ENCODE results near the gene NAA15. TPM values are rescaled to one million over a fixed set of nuclear protein-coding genes. Genes with fewer than 3 reads are reported as not detected.
"Not testable (repeated sequence)": the region's sequence is repeated elsewhere in the genome, so short reads cannot be mapped to it uniquely, and the experiment has no call there.

Gene NAA15
- total RNA-seq, 1 donor from 2014 or later = 33.1 TPM

DNA sequence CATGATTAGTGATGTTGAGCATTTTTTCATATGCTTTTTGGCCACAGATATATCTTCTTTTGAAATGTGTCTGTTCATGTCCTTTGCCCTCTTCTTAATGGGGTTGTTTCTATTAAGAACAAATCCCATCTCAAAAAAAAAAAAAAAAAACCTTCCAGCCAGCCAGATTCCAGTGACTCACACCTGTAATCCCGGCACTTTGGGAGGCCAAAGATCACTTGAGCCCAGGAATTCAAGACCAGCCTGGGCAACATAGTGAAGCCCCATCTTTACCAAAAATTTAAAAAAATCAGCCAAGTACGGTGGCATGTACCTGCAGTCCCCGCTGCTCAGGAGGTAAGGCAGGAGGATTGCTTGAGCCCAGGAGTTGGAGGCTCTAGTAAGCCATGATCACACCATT, 157.7 kb downstream of the NAA15 start:
- Histone ChIP-seq H3K27ac (replicated peaks) (no peak overlapping the region), H3K4me3 (no peak overlapping the region), H3K9me3 (replicated peaks) (no peaks in the 10 kb centered on the region), H3K36me3 (peaks cover 7% of the 10 kb centered on the region), H3K4me1 (peaks cover 70% of the 10 kb centered on the region), H3K27me3 (ENCODE audit: low read depth) (no peaks in the 10 kb centered on the region)
- no peak for DNase-seq
- TF ChIP-seq, protein P1, sequence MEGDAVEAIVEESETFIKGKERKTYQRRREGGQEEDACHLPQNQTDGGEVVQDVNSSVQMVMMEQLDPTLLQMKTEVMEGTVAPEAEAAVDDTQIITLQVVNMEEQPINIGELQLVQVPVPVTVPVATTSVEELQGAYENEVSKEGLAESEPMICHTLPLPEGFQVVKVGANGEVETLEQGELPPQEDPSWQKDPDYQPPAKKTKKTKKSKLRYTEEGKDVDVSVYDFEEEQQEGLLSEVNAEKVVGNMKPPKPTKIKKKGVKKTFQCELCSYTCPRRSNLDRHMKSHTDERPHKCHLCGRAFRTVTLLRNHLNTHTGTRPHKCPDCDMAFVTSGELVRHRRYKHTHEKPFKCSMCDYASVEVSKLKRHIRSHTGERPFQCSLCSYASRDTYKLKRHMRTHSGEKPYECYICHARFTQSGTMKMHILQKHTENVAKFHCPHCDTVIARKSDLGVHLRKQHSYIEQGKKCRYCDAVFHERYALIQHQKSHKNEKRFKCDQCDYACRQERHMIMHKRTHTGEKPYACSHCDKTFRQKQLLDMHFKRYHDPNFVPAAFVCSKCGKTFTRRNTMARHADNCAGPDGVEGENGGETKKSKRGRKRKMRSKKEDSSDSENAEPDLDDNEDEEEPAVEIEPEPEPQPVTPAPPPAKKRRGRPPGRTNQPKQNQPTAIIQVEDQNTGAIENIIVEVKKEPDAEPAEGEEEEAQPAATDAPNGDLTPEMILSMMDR (IDR thresholded peaks at IDR 0.05; ENCODE audit: borderline replicate concordance) = no peak
- intact Hi-C loops (cut with micrococcal nuclease) = no loop called here

- intact Hi-C loops (cut with micrococcal nuclease) = no loop called here
- H3K36me3 ChIP-seq = peaks cover 7% of the 10 kb centered on the region
- TF ChIP-seq, protein P1 (IDR thresholded peaks at IDR 0.05; ENCODE audit: borderline replicate concordance) = no peak
- peaks cover 4% of the 10 kb centered on the region for H3K9me3 ChIP-seq (replicated peaks)
- no peak overlapping the region for H3K4me3 ChIP-seq
- H3K27ac ChIP-seq (replicated peaks) = no peak overlapping the region
- H3K4me1 ChIP-seq = peaks cover 54% of the 10 kb centered on the region
- DNase-seq = no peak
- no peaks in the 10 kb centered on the region for H3K27me3 ChIP-seq (ENCODE audit: low read depth)
Observed at GRCh38 chr4:139460565-139460964, 159.3 kb downstream of the NAA15 start.

DNA sequence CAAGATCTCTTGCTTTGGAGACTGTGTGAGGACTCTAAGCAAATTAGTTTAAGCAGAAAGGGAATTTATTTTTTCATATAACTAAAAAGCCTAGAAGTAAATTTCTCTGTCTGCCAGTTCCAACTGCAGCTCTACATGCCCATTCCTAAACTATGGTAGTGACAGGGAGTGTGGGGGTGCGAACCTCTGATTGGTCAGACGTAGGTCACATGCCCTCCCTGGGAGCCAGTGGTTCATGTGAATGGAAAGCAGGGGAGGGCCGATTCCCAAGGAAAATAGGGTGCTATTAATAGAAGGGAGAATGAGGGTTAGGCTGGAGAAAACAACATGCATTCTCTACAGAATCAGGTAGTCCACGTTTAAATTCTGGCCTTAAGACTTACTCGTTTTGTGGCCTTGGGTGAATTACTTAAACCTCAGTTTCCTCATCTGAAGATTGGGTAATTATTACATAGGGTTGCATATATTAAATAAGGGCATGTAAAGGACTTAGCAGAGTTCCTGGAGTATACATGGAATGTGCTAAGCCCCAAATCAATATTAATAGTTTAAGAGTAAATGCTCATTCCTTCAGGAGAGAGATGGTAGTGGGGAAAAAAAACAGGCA, 159.8 kb downstream of the NAA15 start:
- H3K4me3 ChIP-seq = no peak overlapping the region
- peaks cover 7% of the 10 kb centered on the region for H3K36me3 ChIP-seq
- peaks cover 49% of the 10 kb centered on the region for H3K4me1 ChIP-seq
- H3K9me3 ChIP-seq (replicated peaks) = peaks cover 4% of the 10 kb centered on the region
- no peak overlapping the region for H3K27ac ChIP-seq (replicated peaks)
- intact Hi-C loops (cut with micrococcal nuclease) = no loop called here
- TF ChIP-seq, protein P1 (IDR thresholded peaks at IDR 0.05; ENCODE audit: borderline replicate concordance) = no peak
- H3K27me3 ChIP-seq (ENCODE audit: low read depth) = no peaks in the 10 kb centered on the region
- no peak for DNase-seq

DNA sequence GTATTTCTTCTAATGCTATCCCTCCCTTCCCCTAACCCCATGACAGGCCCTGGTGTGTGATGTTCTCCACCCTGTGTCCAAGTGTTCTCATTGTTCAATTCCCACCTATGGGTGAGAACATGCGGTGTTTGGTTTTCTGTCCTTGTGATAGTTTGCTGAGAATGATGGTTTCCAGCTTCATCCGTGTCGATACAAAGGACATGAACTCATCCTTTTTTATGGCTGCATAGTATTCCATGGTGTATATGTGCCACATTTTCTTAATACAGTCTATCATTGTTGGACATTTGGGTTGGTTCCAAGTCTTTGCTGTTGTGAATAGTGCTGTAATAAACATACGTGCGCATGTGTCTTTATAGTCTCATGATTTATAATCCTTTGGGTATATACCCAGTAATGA, 163.2 kb downstream of the NAA15 start:
- intact Hi-C loops (cut with micrococcal nuclease); H3K36me3 ChIP-seq; H3K27me3 ChIP-seq (ENCODE audit: low read depth); H3K27ac ChIP-seq (replicated peaks); H3K4me3 ChIP-seq; DNase-seq: not testable (repeated sequence)
- peaks cover 19% of the 10 kb centered on the region for H3K9me3 ChIP-seq (replicated peaks)
- H3K4me1 ChIP-seq = peaks cover 17% of the 10 kb centered on the region

DNA sequence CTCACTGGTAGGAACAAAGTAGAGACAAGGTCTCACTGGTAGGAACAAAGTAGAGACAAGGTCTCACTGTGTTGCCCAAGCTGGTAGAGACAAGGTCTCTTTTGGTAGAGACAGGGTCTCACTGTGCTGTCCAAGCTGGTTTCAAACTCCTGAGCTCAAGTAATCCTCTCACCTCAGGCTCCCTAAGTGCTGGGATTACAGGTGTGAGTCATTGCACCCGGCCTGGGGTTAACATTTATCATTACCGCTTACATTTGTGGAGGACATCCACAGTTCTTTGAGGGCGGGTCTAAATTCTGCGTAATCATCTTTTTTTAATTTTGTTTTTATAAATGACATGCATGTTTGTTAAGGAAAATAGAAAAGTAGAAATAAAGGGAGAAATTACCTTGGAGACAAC, 164.6 kb downstream of the NAA15 start:
- H3K4me3 ChIP-seq = no peak overlapping the region
- H3K27ac ChIP-seq (replicated peaks) = no peak overlapping the region
- H3K36me3 ChIP-seq = peaks cover 10% of the 10 kb centered on the region
- H3K9me3 ChIP-seq (replicated peaks) = peaks cover 19% of the 10 kb centered on the region
- peaks cover 15% of the 10 kb centered on the region for H3K4me1 ChIP-seq
- H3K27me3 ChIP-seq (ENCODE audit: low read depth) = no peaks in the 10 kb centered on the region
- DNase-seq = no peak
- TF ChIP-seq, protein P1 (IDR thresholded peaks at IDR 0.05; ENCODE audit: borderline replicate concordance) = no peak
- intact Hi-C loops (cut with micrococcal nuclease) = no loop called here

GRCh38 chr4:139468756-139469155, 167.5 kb downstream of the NAA15 start:
- intact Hi-C loops (cut with micrococcal nuclease) = not testable (repeated sequence)

More at GRCh38 chr4:139468756-139469155, 167.5 kb downstream of the NAA15 start:
- H3K4me1 ChIP-seq; DNase-seq; H3K27me3 ChIP-seq (ENCODE audit: low read depth); H3K27ac ChIP-seq (replicated peaks); H3K4me3 ChIP-seq: not testable (repeated sequence)
- Histone ChIP-seq H3K36me3 (peaks cover 19% of the 10 kb centered on the region), H3K9me3 (replicated peaks) (peaks cover 28% of the 10 kb centered on the region)

All from left ventricle myocardium inferior (tissue), 1 donor.